Stimulated activated memory B cell treated with anti-CD40 and anti-IgM and Interleukin-4, amounts not matched to agents 10 μg/mL and 1 μg/mL and 100 μg/mL, for 72 hours (primary cell): ENCODE results near the gene IL17RB.

Experiments
- ATAC-seq: fragments of 150-1000 bp; cut with Tn5 transposase; 2 replicates; pipeline ENCODE4 v1.10.0; 2021
- H3K27ac Mint-ChIP-seq: one replicate; pipeline ENCODE4 v1.8.0; 2022; ENCODE audit warnings: mild to moderate bottlenecking, mixed read lengths
- H3K27me3 Mint-ChIP-seq: one replicate; pipeline ENCODE4 v1.8.0; 2022; ENCODE audit warnings: mixed read lengths
- H3K36me3 Mint-ChIP-seq: one replicate; pipeline ENCODE4 v1.8.0; 2022; ENCODE audit warnings: mixed read lengths
- H3K4me1 Mint-ChIP-seq: one replicate; pipeline ENCODE4 v1.8.0; 2022; ENCODE audit warnings: mixed read lengths
- H3K4me3 Mint-ChIP-seq: one replicate; pipeline ENCODE4 v1.8.0; 2022; ENCODE audit warnings: mild to moderate bottlenecking, moderate library complexity, mixed read lengths
- H3K9me3 Mint-ChIP-seq: one replicate; pipeline ENCODE4 v1.8.0; 2022; ENCODE audit warnings: mixed read lengths

Gene IL17RB

GRCh38 chr3:53858096-53858741 is 11.9 kb downstream of the IL17RB start:
- H3K4me1 Mint-ChIP-seq: peaks cover 47% of the 10 kb centered on the region
- H3K9me3 Mint-ChIP-seq: no peaks in the 10 kb centered on the region
- no peak overlapping the region for H3K4me3 Mint-ChIP-seq
- peaks cover 65% of the 10 kb centered on the region for H3K36me3 Mint-ChIP-seq
- H3K27me3 Mint-ChIP-seq: no peaks in the 10 kb centered on the region
- H3K27ac Mint-ChIP-seq: peak overlapping the region; percentile 44
- ATAC-seq: peak; percentile 44

GRCh38 chr3:53859178-53859577 is 12.8 kb downstream of the IL17RB start:
- H3K4me1 Mint-ChIP-seq: peaks cover 52% of the 10 kb centered on the region
- H3K27ac Mint-ChIP-seq: no peak overlapping the region
- H3K4me3 Mint-ChIP-seq: no peak overlapping the region
- H3K9me3 Mint-ChIP-seq: no peaks in the 10 kb centered on the region
- H3K36me3 Mint-ChIP-seq: peaks cover 67% of the 10 kb centered on the region
- no peaks in the 10 kb centered on the region for H3K27me3 Mint-ChIP-seq
- ATAC-seq: no peak

- peaks cover 62% of the 10 kb centered on the region for H3K4me1 Mint-ChIP-seq
- no peak overlapping the region for H3K4me3 Mint-ChIP-seq
- H3K27ac Mint-ChIP-seq: no peak overlapping the region
- peaks cover 71% of the 10 kb centered on the region for H3K36me3 Mint-ChIP-seq
- H3K27me3 Mint-ChIP-seq: no peaks in the 10 kb centered on the region
- no peak for ATAC-seq
- H3K9me3 Mint-ChIP-seq: no peaks in the 10 kb centered on the region
These were observed 13.8 kb downstream of the IL17RB start for GRCh38 chr3:53860196-53860595.

- Mint-ChIP-seq H3K4me3 (no peak overlapping the region), H3K9me3 (no peaks in the 10 kb centered on the region), H3K36me3 (peaks cover 72% of the 10 kb centered on the region), H3K27ac (no peak overlapping the region), H3K4me1 (peaks cover 46% of the 10 kb centered on the region), H3K27me3 (no peaks in the 10 kb centered on the region)
- no peak for ATAC-seq
These were observed 15.9 kb downstream of the IL17RB start for GRCh38 chr3:53862241-53862640.

GRCh38 chr3:53863145-53863544 is 16.8 kb downstream of the IL17RB start:
- Mint-ChIP-seq H3K27ac (no peak overlapping the region), H3K36me3 (peaks cover 72% of the 10 kb centered on the region), H3K27me3 (no peaks in the 10 kb centered on the region), H3K4me3 (no peak overlapping the region), H3K4me1 (peaks cover 37% of the 10 kb centered on the region), H3K9me3 (no peaks in the 10 kb centered on the region)
- ATAC-seq: no peak

GRCh38 chr3:53865732-53866499 is 19.5 kb downstream of the IL17RB start:
- no peaks in the 10 kb centered on the region for H3K27me3 Mint-ChIP-seq
- no peak for ATAC-seq
- peaks cover 27% of the 10 kb centered on the region for H3K4me1 Mint-ChIP-seq
- no peak overlapping the region for H3K27ac Mint-ChIP-seq
- H3K9me3 Mint-ChIP-seq: no peaks in the 10 kb centered on the region
- peaks cover 86% of the 10 kb centered on the region for H3K36me3 Mint-ChIP-seq
- H3K4me3 Mint-ChIP-seq: no peak overlapping the region

GRCh38 chr3:53880396-53881345 is 34.3 kb downstream of the IL17RB start:
- Mint-ChIP-seq H3K27ac (peak overlapping the region; percentile 89), H3K27me3 (no peaks in the 10 kb centered on the region), H3K4me1 (peaks cover 26% of the 10 kb centered on the region), H3K9me3 (no peaks in the 10 kb centered on the region), H3K36me3 (peaks cover 48% of the 10 kb centered on the region), H3K4me3 (peak overlapping the region; percentile 96)
- no peak for ATAC-seq

GRCh38 chr3:53881691-53882593 is 35.6 kb downstream of the IL17RB start, which contains the start of gene ACTR8:
ACTR8 (minus strand) TSS chr3:53882152; CDS start chr3:53882101, 51 bp downstream.
- peak; percentile 97 for ATAC-seq
- Mint-ChIP-seq H3K4me1 (peaks cover 26% of the 10 kb centered on the region), H3K9me3 (no peaks in the 10 kb centered on the region), H3K27ac (peak within 1 kb of the TSS; percentile 89), H3K36me3 (peaks cover 44% of the 10 kb centered on the region), H3K27me3 (no peaks in the 10 kb centered on the region), H3K4me3 (peak within 1 kb of the TSS; percentile 96)

- Mint-ChIP-seq H3K4me1 (peaks cover 25% of the 10 kb centered on the region), H3K27me3 (no peaks in the 10 kb centered on the region), H3K4me3 (peak overlapping the region; percentile 96), H3K9me3 (no peaks in the 10 kb centered on the region), H3K36me3 (peaks cover 38% of the 10 kb centered on the region), H3K27ac (peak overlapping the region; percentile 89)
- ATAC-seq: no peak
These were observed 36.6 kb downstream of the IL17RB start for GRCh38 chr3:53883008-53883407.

GRCh38 chr3:53884623-53885022 is 38.3 kb downstream of the IL17RB start:
- no peak for ATAC-seq
- Mint-ChIP-seq H3K27me3 (no peaks in the 10 kb centered on the region), H3K9me3 (no peaks in the 10 kb centered on the region), H3K36me3 (peaks cover 35% of the 10 kb centered on the region), H3K4me3 (no peak overlapping the region), H3K27ac (no peak overlapping the region), H3K4me1 (peaks cover 34% of the 10 kb centered on the region)

- peaks cover 31% of the 10 kb centered on the region for H3K36me3 Mint-ChIP-seq
- H3K27ac Mint-ChIP-seq: no peak overlapping the region
- no peak for ATAC-seq
- H3K9me3 Mint-ChIP-seq: no peaks in the 10 kb centered on the region
- H3K4me3 Mint-ChIP-seq: no peak overlapping the region
- H3K27me3 Mint-ChIP-seq: no peaks in the 10 kb centered on the region
- H3K4me1 Mint-ChIP-seq: peaks cover 39% of the 10 kb centered on the region
These were observed 38.9 kb downstream of the IL17RB start for GRCh38 chr3:53885239-53885638.

- Mint-ChIP-seq H3K9me3 (no peaks in the 10 kb centered on the region), H3K27me3 (no peaks in the 10 kb centered on the region), H3K4me1 (peaks cover 40% of the 10 kb centered on the region), H3K4me3 (no peak overlapping the region), H3K36me3 (peaks cover 26% of the 10 kb centered on the region), H3K27ac (no peak overlapping the region)
- ATAC-seq: no peak
These were observed 41.1 kb downstream of the IL17RB start for GRCh38 chr3:53887446-53887845.

- peaks cover 29% of the 10 kb centered on the region for H3K36me3 Mint-ChIP-seq
- peaks cover 43% of the 10 kb centered on the region for H3K4me1 Mint-ChIP-seq
- peaks cover 4% of the 10 kb centered on the region for H3K9me3 Mint-ChIP-seq
- no peak for ATAC-seq
- no peak overlapping the region for H3K4me3 Mint-ChIP-seq
- no peaks in the 10 kb centered on the region for H3K27me3 Mint-ChIP-seq
- no peak overlapping the region for H3K27ac Mint-ChIP-seq
These were observed 41.9 kb downstream of the IL17RB start for GRCh38 chr3:53888232-53888631.

- peaks cover 25% of the 10 kb centered on the region for H3K36me3 Mint-ChIP-seq
- no peak for ATAC-seq
- H3K4me1 Mint-ChIP-seq: peaks cover 44% of the 10 kb centered on the region
- H3K27me3 Mint-ChIP-seq: no peaks in the 10 kb centered on the region
- H3K4me3 Mint-ChIP-seq: peak overlapping the region; percentile 83
- peak overlapping the region; percentile 98 for H3K27ac Mint-ChIP-seq
- H3K9me3 Mint-ChIP-seq: peaks cover 6% of the 10 kb centered on the region
These were observed 44.5 kb downstream of the IL17RB start for GRCh38 chr3:53890726-53891475.
